ENCODE results near the gene MT1E.

- TF ChIP-seq ZNF274 (IDR thresholded peaks at IDR 0.05; ENCODE audit: low read length) (no peak), ZNF274 (tag by site-specific recombination; IDR thresholded peaks at IDR 0.05; ENCODE audit: borderline replicate concordance) (no peak), ZNF16 (tag by site-specific recombination; IDR thresholded peaks at IDR 0.05; ENCODE audit: low read depth) (peak; percentile 92), ZNF19 (tag by site-specific recombination; IDR thresholded peaks at IDR 0.05; ENCODE audit: low read depth) (no peak)
Measured at GRCh38 chr16:56608043-56608875, 17.3 kb upstream of the MT1E start, which contains the start of gene MT2A.

All from HEK293 (cell line).